SK-N-SH (cell line): Measurements from ENCODE around the gene GRP.

ENCODE experiments used
- EZH2phosphoT487 ChIP-seq: fragments of 200-600 bp; sonication (generic); IDR thresholded peaks from 2 replicates; pipeline ENCODE4 v1.6.1; 2017; ENCODE audit warnings: low read depth, mixed run types, mild to moderate bottlenecking, antibody characterized with exemption, moderate library complexity, borderline replicate concordance
- TCF12 ChIP-seq: IDR thresholded peaks from 2 replicates; pipeline ENCODE4 v1.4.0; 2012
- TF ChIP-seq, protein P1 (sequence below): fragments of 200-600 bp; sonication (generic); IDR thresholded peaks from 2 replicates; pipeline ENCODE4 v1.6.1; 2017; ENCODE audit warnings: antibody characterized with exemption, mild to moderate bottlenecking, moderate library complexity

DNA sequence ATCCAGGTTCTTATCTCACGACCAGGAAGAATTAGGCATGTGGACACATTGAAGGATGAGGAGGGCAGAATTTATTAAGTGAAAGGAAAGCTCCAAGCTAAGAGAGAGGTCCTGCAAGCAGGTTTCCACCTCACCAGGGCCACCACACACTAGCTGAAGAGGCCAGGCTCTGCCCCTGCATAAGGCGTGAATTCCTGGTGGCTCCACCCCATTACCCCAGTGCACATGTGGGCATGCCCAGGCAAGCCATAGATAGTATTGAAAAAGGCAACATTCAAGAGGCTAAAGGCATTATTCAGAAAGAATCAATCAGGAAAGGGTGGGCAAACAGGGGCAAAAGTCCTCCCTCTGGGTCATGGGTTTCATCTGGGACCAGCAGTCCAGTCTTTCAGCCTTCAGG is 30.9 kb upstream of the GRP start:
- TF ChIP-seq TCF12: no peak
- TF ChIP-seq EZH2phosphoT487: no peak
- TF ChIP-seq, protein P1, sequence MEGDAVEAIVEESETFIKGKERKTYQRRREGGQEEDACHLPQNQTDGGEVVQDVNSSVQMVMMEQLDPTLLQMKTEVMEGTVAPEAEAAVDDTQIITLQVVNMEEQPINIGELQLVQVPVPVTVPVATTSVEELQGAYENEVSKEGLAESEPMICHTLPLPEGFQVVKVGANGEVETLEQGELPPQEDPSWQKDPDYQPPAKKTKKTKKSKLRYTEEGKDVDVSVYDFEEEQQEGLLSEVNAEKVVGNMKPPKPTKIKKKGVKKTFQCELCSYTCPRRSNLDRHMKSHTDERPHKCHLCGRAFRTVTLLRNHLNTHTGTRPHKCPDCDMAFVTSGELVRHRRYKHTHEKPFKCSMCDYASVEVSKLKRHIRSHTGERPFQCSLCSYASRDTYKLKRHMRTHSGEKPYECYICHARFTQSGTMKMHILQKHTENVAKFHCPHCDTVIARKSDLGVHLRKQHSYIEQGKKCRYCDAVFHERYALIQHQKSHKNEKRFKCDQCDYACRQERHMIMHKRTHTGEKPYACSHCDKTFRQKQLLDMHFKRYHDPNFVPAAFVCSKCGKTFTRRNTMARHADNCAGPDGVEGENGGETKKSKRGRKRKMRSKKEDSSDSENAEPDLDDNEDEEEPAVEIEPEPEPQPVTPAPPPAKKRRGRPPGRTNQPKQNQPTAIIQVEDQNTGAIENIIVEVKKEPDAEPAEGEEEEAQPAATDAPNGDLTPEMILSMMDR: no peak
